K562 (cell line): ENCODE measurements around the gene IGFBP7. TPM values are rescaled to one million over a fixed set of nuclear protein-coding genes. Genes with fewer than 3 reads are reported as not detected.

Source experiments
- ATAC-seq: fragments of 200-7000 bp; cut with Tn5 transposase; 3 replicates; pipeline ENCODE4 v1.9.1; 2020; ENCODE audit warnings: moderate library complexity
- BruUV-seq: library from RNA; stranded (reverse); fragments of 400-500 nt; replicated peaks from 2 replicates; lab custom pipeline; 2021; lab: Mats Ljungman, UMichigan
- CTCF ChIA-PET: fragments of 300-600 bp; formaldehyde crosslinking; extraction: SDS; loops from one replicate; lab custom pipeline; 2021; ENCODE audit warnings: low intra/inter-chr PET ratio; lab: Yijun Ruan, JAX
- POLR2A ChIA-PET: fragments of 300-600, 350-650 bp; sonication (Branson Sonifier 250); formaldehyde crosslinking; extraction: SDS; loops from one replicate; lab custom pipeline; 2021; ENCODE audit warnings: antibody characterized with exemption, inconsistent platforms; lab: Yijun Ruan, JAX
- DNase-seq, 4 experiments: peaks; one replicate each; pipeline versions ENCODE4 v3.0.0 to v3.0.0-alpha.2; 2011 to 2018; ENCODE audit warnings: low spot score in 3 of 4, mixed read lengths in 3 of 4; ENCODE audit errors: extremely low read depth in 1 of 4
- FAIRE-seq: peaks from 2 replicates; lab custom pipeline; 2011; peaks lifted over from hg19 to GRCh38; lab: Jason Lieb, UNC
- H2AFZ ChIP-seq: 2 replicates; pipeline ENCODE4 v1.6.0; 2011; ENCODE audit warnings: low read depth, low read length, control low read depth, inconsistent platforms
- H3K27ac ChIP-seq: fragments of 200-600 bp; 3 replicates; pipeline ENCODE4 v1.8.0; 2011; ENCODE audit warnings: low read depth, mild to moderate bottlenecking, control low read depth, inconsistent platforms, low read length, moderate library complexity, mixed read lengths; ENCODE audit errors: extremely low read depth
- H3K27me3 ChIP-seq, 2 experiments: fragments of 300-600 bp in 1 of 2; 2 replicates in 1 of 2; 3 replicates in 1 of 2; pipeline versions ENCODE4 v1.6.0 to v1.8.0; 2011; ENCODE audit warnings: inconsistent platforms in 2 of 2, low read length in 2 of 2, mild to moderate bottlenecking in 1 of 2, mixed read lengths in 1 of 2, moderate library complexity in 1 of 2; ENCODE audit not compliant: control insufficient read depth in 2 of 2, insufficient read depth in 2 of 2
- H3K36me3 ChIP-seq: fragments of 300-600 bp; 3 replicates; pipeline ENCODE4 v1.8.0; 2011; ENCODE audit warnings: mild to moderate bottlenecking, low read length, inconsistent platforms; ENCODE audit not compliant: control insufficient read depth, insufficient read depth
- H3K4me1 ChIP-seq, 2 experiments: fragments of 200-600 bp in 1 of 2; replicated peaks in 1 of 2; 2 replicates in 1 of 2; 3 replicates in 1 of 2; pipeline versions ENCODE4 v1.5.1 to v1.8.0; 2011; ENCODE audit warnings: inconsistent platforms in 2 of 2, low read length in 2 of 2, mild to moderate bottlenecking in 1 of 2, mixed read lengths in 1 of 2, moderate library complexity in 1 of 2; ENCODE audit not compliant: control insufficient read depth in 2 of 2, insufficient read depth in 2 of 2
- H3K4me2 ChIP-seq: 2 replicates; pipeline ENCODE4 v1.6.1; 2011; ENCODE audit warnings: low read length, control low read depth, inconsistent platforms, mixed read lengths; ENCODE audit not compliant: insufficient read depth
- H3K4me3 ChIP-seq: fragments of 200-600 bp; sonication (generic), shearing (Covaris generic); 2 replicates; pipeline ENCODE4 v1.5.1; 2016; ENCODE audit warnings: control low read depth, inconsistent platforms
- H3K79me2 ChIP-seq: fragments of 200-600 bp; 3 replicates; pipeline ENCODE4 v1.8.0; 2011; ENCODE audit warnings: low read length, inconsistent platforms; ENCODE audit not compliant: control insufficient read depth, insufficient read depth
- H3K9ac ChIP-seq, 2 experiments: 2 replicates each; pipeline versions ENCODE4 v1.6.0 to v1.6.1; 2011; ENCODE audit warnings: low read depth in 2 of 2, low read length in 2 of 2, control low read depth in 1 of 2, inconsistent platforms in 1 of 2, mild to moderate bottlenecking in 1 of 2, mixed read lengths in 1 of 2; ENCODE audit not compliant: insufficient read depth in 1 of 2
- H3K9me1 ChIP-seq: one replicate; pipeline ENCODE4 v1.6.0; 2011; ENCODE audit warnings: inconsistent platforms, mild to moderate bottlenecking, low read length, moderate library complexity; ENCODE audit not compliant: control insufficient read depth, insufficient read depth
- H3K9me3 ChIP-seq: replicated peaks from 2 replicates; pipeline ENCODE4 v1.5.1; 2011; ENCODE audit warnings: low read depth, low read length, inconsistent platforms; ENCODE audit not compliant: control insufficient read depth, insufficient read depth
- H4K20me1 ChIP-seq: replicated peaks from 2 replicates; pipeline ENCODE4 v1.6.1; 2011; ENCODE audit warnings: low read length, inconsistent platforms, mixed read lengths; ENCODE audit not compliant: control insufficient read depth, insufficient read depth
- CBX2 ChIP-seq: fragments of 200-600 bp; sonication (generic); IDR thresholded peaks from one replicate; pipeline ENCODE4 v1.6.1; 2012; ENCODE audit warnings: mild to moderate bottlenecking, low read length, inconsistent platforms; ENCODE audit not compliant: insufficient read depth, poor library complexity, severe bottlenecking
- CC2D1A ChIP-seq: fragments of 450-650 bp; IDR thresholded peaks from 2 replicates; pipeline ENCODE4 v1.6.1; 2017; ENCODE audit warnings: mild to moderate bottlenecking
- GMEB1 ChIP-seq: fragments of 250-450 bp; sonication (Bioruptor Pico); IDR thresholded peaks from 2 replicates; pipeline ENCODE4 v1.4.0; 2020; ENCODE audit warnings: mild to moderate bottlenecking
- HES1 ChIP-seq: fragments of 450-650 bp; IDR thresholded peaks from 2 replicates; pipeline ENCODE4 v1.6.1; 2016; ENCODE audit warnings: low read depth, mild to moderate bottlenecking, moderate library complexity
- LARP7 ChIP-seq: fragments of 450-650 bp; IDR thresholded peaks from 2 replicates; pipeline ENCODE4 v1.6.1; 2016
- MED1 ChIP-seq: sonication (generic); formaldehyde crosslinking; IDR thresholded peaks from 2 replicates; pipeline ENCODE4 v1.8.1; 2023; ENCODE audit warnings: missing genetic modification reagents, borderline replicate concordance
- PHB2 ChIP-seq: fragments of 450-650 bp; IDR thresholded peaks from 2 replicates; pipeline ENCODE4 v1.6.1; 2017; ENCODE audit warnings: low read depth
- RAD21 ChIP-seq, 2 experiments: fragments of 250-450 bp in 1 of 2; fragments of 450-650 bp in 1 of 2; sonication (Bioruptor Pico) in 1 of 2; formaldehyde crosslinking in 1 of 2; IDR thresholded peaks in 1 of 2; conservative IDR thresholded peaks in 1 of 2; 2 replicates each; pipeline versions ENCODE4 v1.4.0 to v1.8.0; 2020 to 2022; ENCODE audit warnings: mild to moderate bottlenecking in 2 of 2, moderate library complexity in 1 of 2
- TAL1 ChIP-seq: fragments of 450-650 bp; IDR thresholded peaks from 2 replicates; pipeline ENCODE4 v1.6.1; 2016; ENCODE audit warnings: mild to moderate bottlenecking
- TRIM28 ChIP-seq: fragments of 450-650 bp; IDR thresholded peaks from 2 replicates; pipeline ENCODE4 v1.6.1; 2017
- ZFP36 ChIP-seq: fragments of 150-350 bp; IDR thresholded peaks from 2 replicates; pipeline ENCODE4 v1.6.1; 2018; ENCODE audit warnings: low read length, low read depth; ENCODE audit not compliant: partially characterized antibody
- ZFX ChIP-seq: sonication (generic); formaldehyde crosslinking; IDR thresholded peaks from 2 replicates; pipeline ENCODE4 v1.8.0; 2022; ENCODE audit warnings: mild to moderate bottlenecking, missing genetic modification reagents, moderate library complexity
- ZNF274 ChIP-seq: IDR thresholded peaks from 2 replicates; pipeline ENCODE4 v1.6.1; 2011; ENCODE audit warnings: low read depth, mild to moderate bottlenecking, low read length, moderate library complexity, borderline replicate concordance
- ZNF408 ChIP-seq: fragments of 250-450 bp; sonication (Bioruptor Pico); IDR thresholded peaks from 2 replicates; pipeline ENCODE4 v1.4.0; 2020; ENCODE audit warnings: low read depth, mild to moderate bottlenecking, moderate library complexity
- ZNF445 ChIP-seq: fragments of 250-450 bp; sonication (Bioruptor Pico); IDR thresholded peaks from 2 replicates; pipeline ENCODE4 v1.4.0; 2020; ENCODE audit warnings: low read depth, mild to moderate bottlenecking, moderate library complexity
- ZNF830 ChIP-seq: fragments of 250-450 bp; sonication (Bioruptor Pico); IDR thresholded peaks from 2 replicates; pipeline ENCODE4 v1.5.0; 2021; ENCODE audit warnings: mild to moderate bottlenecking
- WGBS: fragments of 100-300 bp; shearing (Covaris generic); methylation state at CpG from one replicate; pipeline ENCODE4 v1.1.6; 2016; ENCODE audit warnings: low coverage, mixed read lengths; ENCODE audit not compliant: insufficient coverage; ENCODE audit errors: missing lambda C conversion rate; 5-methylcytosine and 5-hydroxymethylcytosine counted together
- in situ Hi-C: fragments of 300-500 bp; cut with MboI; formaldehyde crosslinking; loops from 4 replicates; pipeline ENCODE4 v1.15.0; 2018; ENCODE audit warnings: inconsistent platforms, mixed read lengths
- intact Hi-C: fragments of 100-400 bp; cut with micrococcal nuclease; formaldehyde crosslinking; loops from 2 replicates; pipeline ENCODE4 v1.14.2; 2022
- polyA plus RNA-seq, 8 experiments: library from polyadenylated mRNA; depleted of rRNA in 4 of 8; stranded (reverse) in 5 of 8; unstranded in 3 of 8; fragments of >200 nt; fragmentation: Nextera tagmentation in 2 of 8; fragmentation: Illumina TruSeq in 1 of 8; extraction: Ambion mirVana in 2 of 8; extraction: Trizol in 1 of 8; gene quantifications; 2 replicates each; pipeline versions ENCODE4 v1.2.1 to v1.2.3, GENCODE V29; 2011 to 2014; ENCODE audit warnings: inconsistent platforms in 1 of 8, missing spikeins in 1 of 8
- total RNA-seq, 7 experiments: library from RNA; depleted of rRNA in 6 of 7; stranded (reverse); fragments of >200 nt in 6 of 7; fragmentation: Illumina TruSeq in 2 of 7; extraction: Trizol in 2 of 7; gene quantifications; 2 replicates each; pipeline versions ENCODE4 v1.2.1 to v1.2.3, GENCODE V29; 2011 to 2021; ENCODE audit warnings: low replicate concordance in 1 of 7

IGFBP7 gene
- total and polyA plus RNA-seq, 9 of the 15 experiments (the other 6 are each of a cell fraction or from before 2014, with no cell fraction given): 0.27 to 0.49 (median 0.29) TPM; not detected in 6

- Histone ChIP-seq H4K20me1 (no peaks in the 10 kb centered on the region), H3K27me3 (peaks cover 0 to 4% of the 10 kb centered on the region in 2 experiments; a peak in 1 of 5 replicates), H3K4me3 (no peak overlapping the region), H3K79me2 (no peaks in the 10 kb centered on the region), H3K4me1 (no peaks in the 10 kb centered on the region), H3K9ac (no peak overlapping the region), H3K9me1 (no peaks in the 10 kb centered on the region), H3K9me3 (no peaks in the 10 kb centered on the region), H2AFZ (no peak overlapping the region), H3K36me3 (no peaks in the 10 kb centered on the region), H3K27ac (no peak overlapping the region), H3K4me2 (no peak overlapping the region)
- BruUV-seq: no TSS peak
- ChIA-PET POLR2A (no interaction called here), CTCF (no interaction called here)
- WGBS: 0% methylated on average over 2 of the region's 2 CpGs
- no peak for ATAC-seq
- intact Hi-C loops (no loop called here), in situ Hi-C loops (no loop called here)
- no peak for FAIRE-seq
- no peak for DNase-seq
- TF ChIP-seq ZFP36: peak; percentile 57
- TF ChIP-seq ZNF830 (CRISPR knock-in tag): no peak
Observed at GRCh38 chr4:57084360-57084759, 25.8 kb downstream of the IGFBP7 start.

GRCh38 chr4:57083090-57083489 is 27.1 kb downstream of the IGFBP7 start:
- H2AFZ ChIP-seq: no peak overlapping the region
- no TSS peak for BruUV-seq
- no peaks in the 10 kb centered on the region for H3K36me3 ChIP-seq
- CTCF ChIA-PET: no interaction called here
- intact Hi-C loops: no loop called here
- peaks cover 0 to 4% of the 10 kb centered on the region in 2 experiments; a peak in 1 of 5 replicates for H3K27me3 ChIP-seq
- POLR2A ChIA-PET: no interaction called here
- 5% methylated on average over 2 of the region's 2 CpGs for WGBS
- FAIRE-seq (no peak), ATAC-seq (no peak), DNase-seq (no peak)
- no peak overlapping the region for H3K4me3 ChIP-seq
- H3K4me2 ChIP-seq: no peak overlapping the region
- in situ Hi-C loops: no loop called here
- no peaks in the 10 kb centered on the region for H3K79me2 ChIP-seq
- H3K4me1 ChIP-seq: no peaks in the 10 kb centered on the region
- H3K9me3 ChIP-seq: no peaks in the 10 kb centered on the region
- H3K9ac ChIP-seq: no peak overlapping the region
- no peaks in the 10 kb centered on the region for H4K20me1 ChIP-seq
- no peaks in the 10 kb centered on the region for H3K9me1 ChIP-seq
- no peak overlapping the region for H3K27ac ChIP-seq
- TF ChIP-seq ZFX (no peak), CC2D1A (no peak), HES1 (no peak), RAD21 (CRISPR knock-in tag; conservative IDR thresholded peaks at IDR 0.05 in 1 of 2, IDR thresholded peaks at IDR 0.05 in 1 of 2) (no peak), TAL1 (no peak), TRIM28 (no peak), GMEB1 (CRISPR knock-in tag) (no peak), ZNF274 (no peak), CBX2 (no peak), ZNF408 (CRISPR knock-in tag) (no peak), PHB2 (no peak), LARP7 (no peak), MED1 (CRISPR knock-in tag) (no peak), ZNF445 (CRISPR knock-in tag) (no peak)
